Measurements from ENCODE around the gene NACC2. TPM values are rescaled to one million over a fixed set of nuclear protein-coding genes. Genes with fewer than 3 reads are reported as not detected.
A peak's percentile ranks its signal among the peaks of the same experiment; 100 is the strongest.

NACC2 gene
- total RNA-seq, 5 donors from 2014 or later (not counting 1 experiment from before 2014, with no cell fraction given) = 4.2 to 11.7 (median 11.3) TPM

- Histone ChIP-seq H3K4me3 (ENCODE audit: control insufficient read depth in 1 of 2, extremely low read depth in 1 of 2, low read length in 1 of 2) (no peak overlapping the region), H3K9me3 (no peaks in the 10 kb centered on the region), H3K4me1 (ENCODE audit: control insufficient read depth in 1 of 2, extremely low read depth in 1 of 2, insufficient read depth in 2 of 2, low read length in 2 of 2) (peaks cover 0 to 31% of the 10 kb centered on the region in 2 experiments), H3K27ac (ENCODE audit: low read length) (no peak overlapping the region), H3K36me3 (ENCODE audit: control insufficient read depth in 2 of 2, extremely low read depth in 1 of 2, insufficient read depth in 1 of 2, low read length in 1 of 2) (no peaks in the 10 kb centered on the region), H3K27me3 (replicated peaks in 1 of 2; ENCODE audit: control insufficient read depth in 2 of 2, extremely low read depth in 1 of 2, insufficient read depth in 2 of 2, low read length in 1 of 2) (peaks cover 0 to 33% of the 10 kb centered on the region in 2 experiments)
- Mint-ChIP-seq H3K27me3 (peaks cover 2 to 3% of the 10 kb centered on the region in 2 donors), H3K27ac (no peak overlapping the region), H3K36me3 (no peaks in the 10 kb centered on the region), H3K4me3 (no peak overlapping the region), H3K4me1 (peaks cover 18 to 20% (median 20%) of the 10 kb centered on the region in 3 donors), H3K9me3 (no peaks in the 10 kb centered on the region)
- 67% methylated on average over 13 of the region's 30 CpGs for WGBS (ENCODE audit: insufficient coverage)
- no peak for DNase-seq
- no peak for ATAC-seq (replicated peaks in 1 of 4)
- CTCF ChIA-PET = interaction anchor here in 1 of 2 donors (0.8 kb wide), 1 partner anchor 22 kb away, joined by 4 read pairs; no protein-coding TSS in a partner anchor
- POLR2A ChIA-PET = no interaction called here
Measured at GRCh38 chr9:136100700-136101614, 5.9 kb upstream of the NACC2 start.

- Mint-ChIP-seq H3K27me3 (peaks cover 2 to 3% of the 10 kb centered on the region in 2 donors), H3K27ac (no peak overlapping the region), H3K9me3 (no peaks in the 10 kb centered on the region), H3K4me1 (peaks cover 13 to 15% (median 13%) of the 10 kb centered on the region in 3 donors), H3K4me3 (no peak overlapping the region), H3K36me3 (no peaks in the 10 kb centered on the region)
- Histone ChIP-seq H3K27me3 (replicated peaks in 1 of 2; ENCODE audit: control insufficient read depth in 2 of 2, extremely low read depth in 1 of 2, insufficient read depth in 2 of 2, low read length in 1 of 2) (peaks cover 0 to 36% of the 10 kb centered on the region in 2 experiments), H3K27ac (ENCODE audit: low read length) (no peak overlapping the region), H3K4me1 (ENCODE audit: control insufficient read depth in 1 of 2, extremely low read depth in 1 of 2, insufficient read depth in 2 of 2, low read length in 2 of 2) (peaks cover 0 to 20% of the 10 kb centered on the region in 2 experiments), H3K36me3 (ENCODE audit: control insufficient read depth in 2 of 2, extremely low read depth in 1 of 2, insufficient read depth in 1 of 2, low read length in 1 of 2) (no peaks in the 10 kb centered on the region), H3K9me3 (no peaks in the 10 kb centered on the region), H3K4me3 (ENCODE audit: control insufficient read depth in 1 of 2, extremely low read depth in 1 of 2, low read length in 1 of 2) (no peak overlapping the region)
- CTCF ChIA-PET = no interaction called here
- ATAC-seq (replicated peaks in 1 of 4) (no peak), DNase-seq (no peak)
- POLR2A ChIA-PET = no interaction called here
- WGBS (ENCODE audit: insufficient coverage) = no CpG with 5 or more reads among the region's 25 CpGs
Measured at GRCh38 chr9:136099542-136099941, 4.5 kb upstream of the NACC2 start.

- DNase-seq (peak in 2 of 35 experiments; percentile 12 to 19), ATAC-seq (replicated peaks in 1 of 4) (peak in 1 of 4 experiments; percentile 26)
- WGBS (ENCODE audit: insufficient coverage) = 42% methylated on average over 11 of the region's 14 CpGs
- Histone ChIP-seq H3K9me3 (no peaks in the 10 kb centered on the region), H3K4me1 (ENCODE audit: control insufficient read depth in 1 of 2, extremely low read depth in 1 of 2, insufficient read depth in 2 of 2, low read length in 2 of 2) (peaks cover 0 to 27% of the 10 kb centered on the region in 2 experiments), H3K27me3 (replicated peaks in 1 of 2; ENCODE audit: control insufficient read depth in 2 of 2, extremely low read depth in 1 of 2, insufficient read depth in 2 of 2, low read length in 1 of 2) (peaks cover 0 to 39% of the 10 kb centered on the region in 2 experiments), H3K36me3 (ENCODE audit: control insufficient read depth in 2 of 2, extremely low read depth in 1 of 2, insufficient read depth in 1 of 2, low read length in 1 of 2) (no peaks in the 10 kb centered on the region), H3K27ac (ENCODE audit: low read length) (no peak overlapping the region), H3K4me3 (ENCODE audit: control insufficient read depth in 1 of 2, extremely low read depth in 1 of 2, low read length in 1 of 2) (no peak overlapping the region)
- H3K36me3 Mint-ChIP-seq = no peaks in the 10 kb centered on the region
- CTCF ChIA-PET = no interaction called here
- peak overlapping the region in 2 of 3 donors; percentile 2 to 69 for H3K4me3 Mint-ChIP-seq
- H3K27me3 Mint-ChIP-seq = peaks cover 2 to 3% of the 10 kb centered on the region in 2 donors
- no peak overlapping the region for H3K27ac Mint-ChIP-seq
- POLR2A ChIA-PET = no interaction called here
- H3K4me1 Mint-ChIP-seq = peaks cover 13 to 16% (median 14%) of the 10 kb centered on the region in 3 donors
- no peaks in the 10 kb centered on the region for H3K9me3 Mint-ChIP-seq
Measured at GRCh38 chr9:136098844-136099243, 3.8 kb upstream of the NACC2 start.

GRCh38 chr9:136098210-136098609 lies 3.1 kb upstream of the NACC2 start:
- ATAC-seq (replicated peaks in 1 of 4) (no peak), DNase-seq (no peak)
- H3K4me1 Mint-ChIP-seq = peaks cover 13 to 20% (median 20%) of the 10 kb centered on the region in 3 donors
- H3K4me1 ChIP-seq (ENCODE audit: control insufficient read depth in 1 of 2, extremely low read depth in 1 of 2, insufficient read depth in 2 of 2, low read length in 2 of 2) = peaks cover 0 to 33% of the 10 kb centered on the region in 2 experiments
- peaks cover 0 to 39% of the 10 kb centered on the region in 2 experiments for H3K27me3 ChIP-seq (replicated peaks in 1 of 2; ENCODE audit: control insufficient read depth in 2 of 2, extremely low read depth in 1 of 2, insufficient read depth in 2 of 2, low read length in 1 of 2)
- no peaks in the 10 kb centered on the region for H3K9me3 ChIP-seq
- H3K4me3 ChIP-seq (ENCODE audit: control insufficient read depth in 1 of 2, extremely low read depth in 1 of 2, low read length in 1 of 2) = no peak overlapping the region
- ChIA-PET POLR2A (no interaction called here), CTCF (interaction anchor here in 1 of 2 donors (0.6 kb wide), 1 partner anchor 8 kb away, joined by 3 read pairs; no protein-coding TSS in a partner anchor)
- WGBS (ENCODE audit: insufficient coverage) = 80% methylated on average over 6 of the region's 11 CpGs
- H3K4me3 Mint-ChIP-seq = peak overlapping the region in 2 of 3 donors; percentile 9 to 28
- H3K36me3 ChIP-seq (ENCODE audit: control insufficient read depth in 2 of 2, extremely low read depth in 1 of 2, insufficient read depth in 1 of 2, low read length in 1 of 2) = no peaks in the 10 kb centered on the region
- H3K27me3 Mint-ChIP-seq = peaks cover 2 to 3% of the 10 kb centered on the region in 2 donors
- no peak overlapping the region for H3K27ac Mint-ChIP-seq
- H3K36me3 Mint-ChIP-seq = no peaks in the 10 kb centered on the region
- H3K9me3 Mint-ChIP-seq = no peaks in the 10 kb centered on the region
- no peak overlapping the region for H3K27ac ChIP-seq (ENCODE audit: low read length)

- peak overlapping the region in 1 of 2 donors; percentile 28 for H3K27ac Mint-ChIP-seq
- H3K4me1 Mint-ChIP-seq = peaks cover 19 to 30% (median 25%) of the 10 kb centered on the region in 3 donors
- Histone ChIP-seq H3K9me3 (no peaks in the 10 kb centered on the region), H3K27me3 (replicated peaks in 1 of 2; ENCODE audit: control insufficient read depth in 2 of 2, extremely low read depth in 1 of 2, insufficient read depth in 2 of 2, low read length in 1 of 2) (peaks cover 0 to 36% of the 10 kb centered on the region in 2 experiments), H3K4me1 (ENCODE audit: control insufficient read depth in 1 of 2, extremely low read depth in 1 of 2, insufficient read depth in 2 of 2, low read length in 2 of 2) (peaks cover 0 to 33% of the 10 kb centered on the region in 2 experiments), H3K4me3 (ENCODE audit: control insufficient read depth in 1 of 2, extremely low read depth in 1 of 2, low read length in 1 of 2) (no peak overlapping the region), H3K36me3 (ENCODE audit: control insufficient read depth in 2 of 2, extremely low read depth in 1 of 2, insufficient read depth in 1 of 2, low read length in 1 of 2) (no peaks in the 10 kb centered on the region), H3K27ac (ENCODE audit: low read length) (no peak overlapping the region)
- no peaks in the 10 kb centered on the region for H3K9me3 Mint-ChIP-seq
- ChIA-PET CTCF (no interaction called here), POLR2A (no interaction called here)
- H3K27me3 Mint-ChIP-seq = peaks cover 2 to 3% of the 10 kb centered on the region in 2 donors
- ATAC-seq (replicated peaks in 1 of 4) = no peak
- peak overlapping the region; percentile 62 to 71 (median 65) for H3K4me3 Mint-ChIP-seq
- WGBS (ENCODE audit: insufficient coverage) = no CpG with 5 or more reads among the region's 5 CpGs
- H3K36me3 Mint-ChIP-seq = no peaks in the 10 kb centered on the region
- DNase-seq = no peak
Measured at GRCh38 chr9:136096505-136097001, 1.5 kb upstream of the NACC2 start.

Data from T-cell (primary cell).